HUES64 (cell line): ENCODE data around the gene GPR146.

Source experiments
- H3K27ac ChIP-seq: 2 replicates; pipeline ENCODE4 v1.7.0; 2013; ENCODE audit warnings: low read depth, low read length, inconsistent platforms
- H3K27me3 ChIP-seq: 2 replicates; pipeline ENCODE4 v1.6.1; 2013; ENCODE audit warnings: mild to moderate bottlenecking, low read length; ENCODE audit not compliant: insufficient read depth
- H3K36me3 ChIP-seq: 2 replicates; pipeline ENCODE4 v1.6.1; 2013; ENCODE audit warnings: mild to moderate bottlenecking, low read length; ENCODE audit not compliant: insufficient read depth
- H3K4me1 ChIP-seq: 2 replicates; pipeline ENCODE4 v1.6.1; 2013; ENCODE audit warnings: mild to moderate bottlenecking, low read length, moderate library complexity; ENCODE audit not compliant: insufficient read depth
- H3K4me3 ChIP-seq: 2 replicates; pipeline ENCODE4 v1.5.1; 2013; ENCODE audit warnings: mild to moderate bottlenecking, low read length, moderate library complexity
- H3K9ac ChIP-seq: 2 replicates; pipeline ENCODE4 v1.6.1; 2013; ENCODE audit warnings: mild to moderate bottlenecking, low read depth, low read length
- H3K9me3 ChIP-seq: 2 replicates; pipeline ENCODE4 v1.6.1; 2013; ENCODE audit warnings: low read depth, low read length; ENCODE audit not compliant: insufficient read depth
- WGBS: fragments of 150-250, 120-280 bp; methylation state at CpG from one replicate; pipeline ENCODE4 v1.1.7; 2013; ENCODE audit warnings: missing lambda C conversion rate; 5-methylcytosine and 5-hydroxymethylcytosine counted together

GPR146 gene

DNA sequence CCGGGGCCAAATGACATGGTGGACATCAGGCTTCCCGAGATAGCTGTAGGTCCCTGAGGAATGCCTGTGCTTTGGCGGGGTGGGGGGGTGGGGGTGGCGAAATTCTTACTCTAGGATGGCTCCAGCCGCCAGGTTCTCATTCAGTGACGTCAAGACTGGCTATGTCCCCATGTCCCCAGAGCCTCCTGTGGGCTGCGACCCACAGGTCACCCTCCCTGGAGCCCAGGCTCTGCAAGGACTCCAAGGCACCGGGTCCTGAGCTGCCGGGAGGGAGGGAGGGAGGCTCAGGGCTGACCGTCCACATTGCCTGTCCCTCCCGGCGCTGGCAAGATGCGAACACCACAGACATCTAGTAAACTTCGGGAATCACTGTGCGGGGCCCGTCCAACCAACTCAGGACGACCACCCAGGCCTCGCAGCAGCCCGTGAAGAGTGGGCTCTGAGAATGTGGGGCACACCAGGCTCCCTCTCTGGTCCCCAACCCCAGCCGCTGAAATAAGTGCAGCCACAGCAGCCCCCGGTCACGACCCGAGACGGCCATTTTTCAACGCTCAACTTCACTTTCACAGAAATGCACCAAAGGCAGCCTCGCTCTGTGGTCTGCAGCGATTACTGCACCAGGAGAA is 12.6 kb downstream of the GPR146 start:
- WGBS = 94% methylated on average over 27 of the region's 27 CpGs
- no peak overlapping the region for H3K9ac ChIP-seq
- H3K4me3 ChIP-seq = no peak overlapping the region
- H3K27me3 ChIP-seq = no peaks in the 10 kb centered on the region
- peaks cover 6% of the 10 kb centered on the region; the same call in 1 of the 2 replicates for H3K36me3 ChIP-seq
- H3K27ac ChIP-seq = no peak overlapping the region
- no peaks in the 10 kb centered on the region for H3K9me3 ChIP-seq
- peaks cover 21% of the 10 kb centered on the region for H3K4me1 ChIP-seq

- no peak overlapping the region for H3K27ac ChIP-seq
- no peak overlapping the region for H3K4me3 ChIP-seq
- H3K36me3 ChIP-seq = peaks cover 6% of the 10 kb centered on the region; the same call in 1 of the 2 replicates
- no peak overlapping the region for H3K9ac ChIP-seq
- no peaks in the 10 kb centered on the region for H3K9me3 ChIP-seq
- 96% methylated on average over 62 of the region's 62 CpGs for WGBS
- H3K4me1 ChIP-seq = peaks cover 18% of the 10 kb centered on the region
- no peaks in the 10 kb centered on the region for H3K27me3 ChIP-seq
Measured at GRCh38 chr7:1057416-1058291, 13.3 kb downstream of the GPR146 start.

DNA sequence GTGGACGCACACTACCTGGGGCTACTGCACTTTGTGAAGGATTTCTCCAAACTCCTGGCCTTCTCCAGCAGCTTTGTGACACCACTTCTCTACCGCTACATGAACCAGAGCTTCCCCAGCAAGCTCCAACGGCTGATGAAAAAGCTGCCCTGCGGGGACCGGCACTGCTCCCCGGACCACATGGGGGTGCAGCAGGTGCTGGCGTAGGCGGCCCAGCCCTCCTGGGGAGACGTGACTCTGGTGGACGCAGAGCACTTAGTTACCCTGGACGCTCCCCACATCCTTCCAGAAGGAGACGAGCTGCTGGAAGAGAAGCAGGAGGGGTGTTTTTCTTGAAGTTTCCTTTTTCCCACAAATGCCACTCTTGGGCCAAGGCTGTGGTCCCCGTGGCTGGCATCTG is 14.0 kb downstream of the GPR146 start:
- no peak overlapping the region for H3K9ac ChIP-seq
- H3K27ac ChIP-seq = no peak overlapping the region
- peaks cover 11% of the 10 kb centered on the region; the same call in 1 of the 2 replicates for H3K4me1 ChIP-seq
- no peak overlapping the region for H3K4me3 ChIP-seq
- no peaks in the 10 kb centered on the region for H3K27me3 ChIP-seq
- WGBS = 97% methylated on average over 12 of the region's 13 CpGs
- H3K36me3 ChIP-seq = peaks cover 6% of the 10 kb centered on the region; the same call in 1 of the 2 replicates
- H3K9me3 ChIP-seq = no peaks in the 10 kb centered on the region

DNA sequence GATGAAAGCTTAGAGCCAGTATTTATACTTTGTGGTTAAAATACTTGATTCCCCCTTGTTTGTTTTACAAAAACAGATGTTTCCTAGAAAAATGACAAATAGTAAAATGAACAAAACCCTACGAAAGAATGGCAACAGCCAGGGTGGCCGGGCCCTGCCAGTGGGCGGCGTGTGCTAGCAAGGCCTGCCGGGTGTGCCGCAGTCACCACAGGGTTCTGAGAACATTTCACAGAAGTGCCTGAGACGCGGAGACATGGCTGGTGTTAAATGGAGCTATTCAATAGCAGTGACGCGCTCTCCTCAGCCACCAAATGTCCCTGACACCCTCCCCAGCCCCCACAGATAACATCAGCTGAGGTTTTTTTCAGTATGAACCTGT is 14.5 kb downstream of the GPR146 start:
- Histone ChIP-seq H3K36me3 (peaks cover 6% of the 10 kb centered on the region; the same call in 1 of the 2 replicates), H3K9me3 (no peaks in the 10 kb centered on the region), H3K9ac (no peak overlapping the region), H3K27ac (no peak overlapping the region; the same call in 1 of the 2 replicates), H3K27me3 (no peaks in the 10 kb centered on the region), H3K4me1 (peaks cover 11% of the 10 kb centered on the region; the same call in 1 of the 2 replicates), H3K4me3 (no peak overlapping the region)
- 93% methylated on average over 10 of the region's 10 CpGs for WGBS

GRCh38 chr7:1059200-1060091 is 15.1 kb downstream of the GPR146 start:
- Histone ChIP-seq H3K36me3 (peaks cover 6% of the 10 kb centered on the region; the same call in 1 of the 2 replicates), H3K4me3 (peak overlapping the region; percentile 38), H3K4me1 (peaks cover 11% of the 10 kb centered on the region; the same call in 1 of the 2 replicates), H3K27me3 (no peaks in the 10 kb centered on the region), H3K27ac (no peak overlapping the region; the same call in 1 of the 2 replicates), H3K9me3 (no peaks in the 10 kb centered on the region), H3K9ac (peak overlapping the region; percentile 37; the same call in 1 of the 2 replicates)
- 6% methylated on average over 53 of the region's 55 CpGs for WGBS

DNA sequence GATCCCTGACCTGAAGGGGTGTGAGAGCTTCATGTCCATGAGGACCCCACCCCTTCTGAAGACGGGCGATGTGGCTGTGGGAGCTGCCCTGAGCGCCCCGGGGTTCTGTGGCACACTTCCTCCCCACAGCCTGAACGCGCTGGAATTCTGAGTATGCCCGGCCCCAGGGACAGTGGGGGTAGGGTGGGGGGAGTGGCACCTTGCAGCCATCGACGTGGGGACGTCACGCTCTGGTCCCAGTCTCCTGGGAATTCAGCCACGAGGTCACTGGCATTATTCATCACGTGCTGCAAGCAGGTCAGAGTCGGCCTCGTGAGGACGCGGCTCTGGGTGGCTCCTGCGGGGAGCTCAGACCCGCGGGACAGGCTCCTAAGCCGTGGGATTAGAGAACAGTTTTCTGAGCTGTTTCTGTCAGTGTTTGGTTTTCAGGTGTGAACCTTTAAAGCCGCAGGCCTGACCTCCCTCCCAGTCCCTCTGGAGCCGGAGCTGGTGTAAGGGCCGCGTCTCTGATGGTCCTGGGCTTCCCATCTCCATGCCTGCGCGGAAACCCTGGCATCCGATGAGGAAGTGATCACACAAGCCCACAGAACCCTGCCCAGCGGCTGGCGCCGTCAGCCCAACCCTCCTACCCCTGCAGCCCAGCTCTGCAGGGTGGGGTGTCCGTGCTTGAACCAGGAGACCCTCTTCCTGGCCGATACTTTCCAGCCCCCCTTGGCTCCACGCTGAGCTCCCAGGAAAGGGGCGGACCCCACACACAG is 16.1 kb downstream of the GPR146 start:
- Histone ChIP-seq H3K9ac (peak overlapping the region; percentile 37; the same call in 1 of the 2 replicates), H3K27ac (peak overlapping the region; percentile 24; the same call in 1 of the 2 replicates), H3K4me3 (peak overlapping the region; percentile 38), H3K36me3 (peaks cover 6% of the 10 kb centered on the region; the same call in 1 of the 2 replicates), H3K4me1 (peaks cover 13% of the 10 kb centered on the region; the same call in 1 of the 2 replicates), H3K9me3 (no peaks in the 10 kb centered on the region), H3K27me3 (no peaks in the 10 kb centered on the region)
- WGBS = 49% methylated on average over 35 of the region's 35 CpGs

DNA sequence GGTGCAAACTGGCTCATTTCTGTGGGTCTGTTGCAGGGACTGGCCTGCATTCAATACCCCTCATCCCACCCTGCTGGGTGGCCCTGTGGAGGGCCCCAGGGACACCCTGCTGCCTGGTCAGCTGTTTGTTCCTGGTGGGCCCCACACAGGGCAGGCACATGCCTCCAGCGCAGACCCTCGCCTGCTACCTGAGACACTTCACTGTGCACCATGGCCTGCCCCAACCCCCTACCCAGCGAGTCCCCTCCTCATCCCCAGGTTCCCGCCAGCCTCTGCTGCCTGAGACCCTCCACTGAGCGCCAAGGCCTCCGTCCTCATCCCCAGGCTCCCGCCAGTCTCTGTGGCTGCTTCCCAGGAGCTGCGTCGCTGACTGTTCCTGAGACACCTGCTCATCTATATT is 16.8 kb downstream of the GPR146 start:
- Histone ChIP-seq H3K9ac (no peak overlapping the region), H3K27ac (no peak overlapping the region), H3K4me1 (peaks cover 14% of the 10 kb centered on the region; the same call in 1 of the 2 replicates), H3K9me3 (no peaks in the 10 kb centered on the region), H3K4me3 (no peak overlapping the region), H3K36me3 (peaks cover 6% of the 10 kb centered on the region; the same call in 1 of the 2 replicates), H3K27me3 (no peaks in the 10 kb centered on the region)
- WGBS = 92% methylated on average over 9 of the region's 9 CpGs

- no peaks in the 10 kb centered on the region for H3K9me3 ChIP-seq
- H3K4me1 ChIP-seq = peaks cover 14% of the 10 kb centered on the region; the same call in 1 of the 2 replicates
- H3K4me3 ChIP-seq = no peak overlapping the region
- no peak overlapping the region for H3K9ac ChIP-seq
- H3K27me3 ChIP-seq = no peaks in the 10 kb centered on the region
- H3K36me3 ChIP-seq = peaks cover 6% of the 10 kb centered on the region; the same call in 1 of the 2 replicates
- 95% methylated on average over 33 of the region's 33 CpGs for WGBS
- no peak overlapping the region for H3K27ac ChIP-seq
Measured at GRCh38 chr7:1062296-1063294, 18.2 kb downstream of the GPR146 start.

- Histone ChIP-seq H3K27ac (no peak overlapping the region), H3K9ac (no peak overlapping the region), H3K36me3 (no peaks in the 10 kb centered on the region), H3K4me1 (peaks cover 14% of the 10 kb centered on the region; the same call in 1 of the 2 replicates), H3K9me3 (no peaks in the 10 kb centered on the region), H3K4me3 (no peak overlapping the region), H3K27me3 (no peaks in the 10 kb centered on the region)
- 96% methylated on average over 21 of the region's 21 CpGs for WGBS
Measured at GRCh38 chr7:1063361-1063760, 19.0 kb downstream of the GPR146 start.
